ENCODE data around the gene MANEA. TPM values are rescaled to one million over a fixed set of nuclear protein-coding genes. Genes with fewer than 3 reads are reported as not detected.

MANEA gene
- polyA plus RNA-seq, 1 of the 3 experiments (the other 2 are of a cell fraction): 2.8 TPM

- Histone ChIP-seq H3K4me1 (ENCODE audit: control insufficient read depth in 1 of 2, insufficient read depth in 2 of 2, low read depth in 1 of 2, low read length in 1 of 2) (no peaks in the 10 kb centered on the region), H3K79me2 (ENCODE audit: insufficient read depth) (no peaks in the 10 kb centered on the region), H3K9me3 (no peaks in the 10 kb centered on the region), H4K20me1 (ENCODE audit: insufficient read depth) (no peaks in the 10 kb centered on the region), H3K4me3 (ENCODE audit: low read depth in 2 of 2, low read length in 1 of 2) (no peak overlapping the region), H3K27ac (ENCODE audit: low read depth in 2 of 2, low read length in 1 of 2) (no peak overlapping the region), H3K9ac (no peak overlapping the region), H3K4me2 (no peak overlapping the region), H3F3A (replicated peaks; ENCODE audit: insufficient read depth) (no peaks in the 10 kb centered on the region), H3K9me2 (no peaks in the 10 kb centered on the region), H2AFZ (ENCODE audit: low read depth) (no peak overlapping the region), H3K27me3 (ENCODE audit: insufficient read depth) (no peaks in the 10 kb centered on the region), H3K36me3 (replicated peaks in 1 of 2; ENCODE audit: control insufficient read depth in 1 of 2, insufficient read depth in 2 of 2, low read length in 1 of 2) (no peaks in the 10 kb centered on the region)
- TF ChIP-seq NRF1 (IDR thresholded peaks at IDR 0.05; ENCODE audit: low read depth, low read length) (no peak), JUND (IDR thresholded peaks at IDR 0.05) (no peak), EP300 (IDR thresholded peaks at IDR 0.05; ENCODE audit: borderline replicate concordance in 1 of 2, low read depth in 1 of 2, low read length in 1 of 2) (no peak), RXRA (IDR thresholded peaks at IDR 0.05; ENCODE audit: borderline replicate concordance, low read depth) (no peak), MEF2A (IDR thresholded peaks at IDR 0.05; ENCODE audit: borderline replicate concordance, low read depth) (no peak), GATA2 (CRISPR knock-in tag; IDR thresholded peaks at IDR 0.05) (no peak), FOSL2 (IDR thresholded peaks at IDR 0.05; ENCODE audit: borderline replicate concordance, low read depth) (no peak), GABPA (IDR thresholded peaks at IDR 0.05; ENCODE audit: low read depth) (no peak), IRF3 (IDR thresholded peaks at IDR 0.05; ENCODE audit: low read depth, low read length) (no peak), TEAD4 (IDR thresholded peaks at IDR 0.05; ENCODE audit: borderline replicate concordance, insufficient read depth) (no peak), USF1 (IDR thresholded peaks at IDR 0.05; ENCODE audit: borderline replicate concordance, low read depth) (no peak), PBX3 (IDR thresholded peaks at IDR 0.05) (no peak), YY1 (IDR thresholded peaks at IDR 0.05; ENCODE audit: low read depth) (no peak), NFIC (IDR thresholded peaks at IDR 0.05; ENCODE audit: borderline replicate concordance) (no peak), MAX (IDR thresholded peaks at IDR 0.05; ENCODE audit: low read depth) (no peak), FOXM1 (IDR thresholded peaks at IDR 0.05; ENCODE audit: low read depth) (no peak), ZBTB33 (IDR thresholded peaks at IDR 0.05; ENCODE audit: borderline replicate concordance, low read depth) (no peak), USF2 (IDR thresholded peaks at IDR 0.05; ENCODE audit: borderline replicate concordance, low read depth, low read length) (no peak), RCOR1 (IDR thresholded peaks at IDR 0.05; ENCODE audit: low read length) (no peak), ELF1 (IDR thresholded peaks at IDR 0.05) (no peak)
- ChIA-PET POLR2A (no interaction called here), CTCF (no interaction called here)
- WGBS (ENCODE audit: low lambda C conversion rate): 32% methylated on average over 3 of the region's 3 CpGs
- no peak for DNase-seq
These were observed 32.1 kb upstream of the MANEA start for GRCh38 chr6:95545226-95545625.

All from SK-N-SH (cell line).